ENCODE data around the gene P2RY14.
"Not testable (repeated sequence)": the region's sequence is repeated elsewhere in the genome, so short reads cannot be mapped to it uniquely, and the experiment has no call there.

Gene P2RY14

GRCh38 chr3:151256749-151257148, 21.6 kb downstream of the P2RY14 start:
- peaks cover 12 to 17% of the 10 kb centered on the region in 2 donors for H3K4me1 ChIP-seq (ENCODE audit: control insufficient read depth in 1 of 2, insufficient read depth in 2 of 2, low read length in 2 of 2)
- peak overlapping the region; percentile 28 for H3K27ac ChIP-seq (ENCODE audit: low read length)

DNA sequence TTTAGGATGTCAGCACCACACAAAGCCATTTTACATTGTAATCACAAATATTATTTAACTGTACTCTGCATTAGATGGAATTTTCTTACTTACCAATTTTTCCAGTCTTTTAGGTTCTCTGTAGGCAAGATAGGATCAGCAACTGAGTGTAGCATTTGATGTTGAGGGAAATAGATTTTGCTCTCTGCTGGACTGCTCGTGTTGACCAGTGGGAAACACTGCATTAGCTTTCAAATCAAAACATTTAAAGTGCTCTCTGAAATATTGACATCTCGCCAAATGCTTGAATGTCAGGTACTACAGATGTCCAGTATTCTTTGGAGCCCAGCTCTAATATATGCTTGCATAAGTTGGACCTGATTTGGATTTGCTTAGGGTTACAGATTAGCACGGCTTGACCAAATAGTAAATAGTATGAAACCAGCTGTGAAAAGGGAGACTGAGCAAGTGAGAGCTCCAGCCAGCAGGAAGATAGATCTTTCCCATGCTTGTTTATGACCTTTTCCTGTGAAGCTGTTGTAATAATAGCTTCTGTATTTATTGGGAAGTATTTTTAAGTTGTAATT, 29.5 kb downstream of the P2RY14 start:
- no peaks in the 10 kb centered on the region for H3K4me1 ChIP-seq (ENCODE audit: control insufficient read depth in 1 of 2, insufficient read depth in 2 of 2, low read length in 2 of 2)
- peak overlapping the region in 1 of 2 donors; percentile 1 for H3K4me3 ChIP-seq (ENCODE audit: low read depth in 1 of 2, low read length in 2 of 2)
- H3K27me3 ChIP-seq (ENCODE audit: low read depth, low read length) = no peaks in the 10 kb centered on the region
- no peak overlapping the region for H3K27ac ChIP-seq (ENCODE audit: low read length)
- no peaks in the 10 kb centered on the region for H3K36me3 ChIP-seq (ENCODE audit: control insufficient read depth in 1 of 2, insufficient read depth in 2 of 2, low read length in 2 of 2)
- no peaks in the 10 kb centered on the region for H3K9me3 ChIP-seq (ENCODE audit: control insufficient read depth in 1 of 2, low read length in 2 of 2)

More at GRCh38 chr3:151256749-151257148, 21.6 kb downstream of the P2RY14 start:
- Histone ChIP-seq H3K9me3 (ENCODE audit: control insufficient read depth in 1 of 2, low read length in 2 of 2) (no peaks in the 10 kb centered on the region), H3K4me3 (ENCODE audit: low read depth in 1 of 2, low read length in 2 of 2) (no peak overlapping the region), H3K36me3 (ENCODE audit: control insufficient read depth in 1 of 2, insufficient read depth in 2 of 2, low read length in 2 of 2) (no peaks in the 10 kb centered on the region), H3K27me3 (ENCODE audit: low read depth, low read length) (no peaks in the 10 kb centered on the region)

DNA sequence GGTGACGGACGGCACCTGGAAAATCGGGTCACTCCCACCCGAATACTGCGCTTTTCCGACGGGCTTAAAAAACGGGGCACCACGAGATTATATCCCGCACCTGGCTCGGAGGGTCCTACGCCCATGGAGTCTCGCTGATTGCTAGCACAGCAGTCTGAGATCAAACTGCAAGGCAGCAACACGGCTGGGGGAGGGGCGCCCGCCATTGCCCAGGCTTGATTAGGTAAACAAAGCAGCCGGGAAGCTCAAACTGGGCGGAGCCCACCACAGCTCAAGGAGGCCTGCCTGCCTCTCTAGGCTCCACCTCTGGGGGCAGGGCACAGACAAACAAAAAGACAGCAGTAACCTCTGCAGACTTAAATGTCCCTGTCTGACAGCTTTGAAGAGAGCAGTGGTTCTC, 36.3 kb downstream of the P2RY14 start:
- not testable (repeated sequence) for H3K9me3 ChIP-seq (ENCODE audit: control insufficient read depth in 1 of 2, low read length in 2 of 2); H3K36me3 ChIP-seq (ENCODE audit: control insufficient read depth in 1 of 2, insufficient read depth in 2 of 2, low read length in 2 of 2); H3K27ac ChIP-seq (ENCODE audit: low read length); H3K4me3 ChIP-seq (ENCODE audit: low read depth in 1 of 2, low read length in 2 of 2); H3K27me3 ChIP-seq (ENCODE audit: low read depth, low read length); H3K4me1 ChIP-seq (ENCODE audit: control insufficient read depth in 1 of 2, insufficient read depth in 2 of 2, low read length in 2 of 2)

GRCh38 chr3:151236736-151237135, 41.6 kb downstream of the P2RY14 start:
- Histone ChIP-seq H3K27ac (ENCODE audit: low read length) (no peak overlapping the region), H3K36me3 (ENCODE audit: control insufficient read depth in 1 of 2, insufficient read depth in 2 of 2, low read length in 2 of 2) (no peaks in the 10 kb centered on the region), H3K4me1 (ENCODE audit: control insufficient read depth in 1 of 2, insufficient read depth in 2 of 2, low read length in 2 of 2) (peaks cover 0 to 17% of the 10 kb centered on the region in 2 donors), H3K27me3 (ENCODE audit: low read depth, low read length) (no peaks in the 10 kb centered on the region), H3K9me3 (ENCODE audit: control insufficient read depth in 1 of 2, low read length in 2 of 2) (no peaks in the 10 kb centered on the region), H3K4me3 (ENCODE audit: low read depth in 1 of 2, low read length in 2 of 2) (no peak overlapping the region)

- H3K27ac ChIP-seq (ENCODE audit: low read length) = no peak overlapping the region
Measured at GRCh38 chr3:151236316-151236715, 42.0 kb downstream of the P2RY14 start.

GRCh38 chr3:151234825-151235224, 43.5 kb downstream of the P2RY14 start:
- H3K27ac ChIP-seq (ENCODE audit: low read length) = no peak overlapping the region
- no peak overlapping the region for H3K4me3 ChIP-seq (ENCODE audit: low read depth in 1 of 2, low read length in 2 of 2)
- peaks cover 4 to 26% of the 10 kb centered on the region in 2 donors for H3K4me1 ChIP-seq (ENCODE audit: control insufficient read depth in 1 of 2, insufficient read depth in 2 of 2, low read length in 2 of 2)
- no peaks in the 10 kb centered on the region for H3K27me3 ChIP-seq (ENCODE audit: low read depth, low read length)
- H3K9me3 ChIP-seq (ENCODE audit: control insufficient read depth in 1 of 2, low read length in 2 of 2) = no peaks in the 10 kb centered on the region
- H3K36me3 ChIP-seq (ENCODE audit: control insufficient read depth in 1 of 2, insufficient read depth in 2 of 2, low read length in 2 of 2) = no peaks in the 10 kb centered on the region

More at GRCh38 chr3:151236316-151236715, 42.0 kb downstream of the P2RY14 start:
- Histone ChIP-seq H3K4me1 (ENCODE audit: control insufficient read depth in 1 of 2, insufficient read depth in 2 of 2, low read length in 2 of 2) (peaks cover 0 to 17% of the 10 kb centered on the region in 2 donors), H3K4me3 (ENCODE audit: low read depth in 1 of 2, low read length in 2 of 2) (no peak overlapping the region), H3K9me3 (ENCODE audit: control insufficient read depth in 1 of 2, low read length in 2 of 2) (no peaks in the 10 kb centered on the region), H3K27me3 (ENCODE audit: low read depth, low read length) (no peaks in the 10 kb centered on the region), H3K36me3 (ENCODE audit: control insufficient read depth in 1 of 2, insufficient read depth in 2 of 2, low read length in 2 of 2) (no peaks in the 10 kb centered on the region)

DNA sequence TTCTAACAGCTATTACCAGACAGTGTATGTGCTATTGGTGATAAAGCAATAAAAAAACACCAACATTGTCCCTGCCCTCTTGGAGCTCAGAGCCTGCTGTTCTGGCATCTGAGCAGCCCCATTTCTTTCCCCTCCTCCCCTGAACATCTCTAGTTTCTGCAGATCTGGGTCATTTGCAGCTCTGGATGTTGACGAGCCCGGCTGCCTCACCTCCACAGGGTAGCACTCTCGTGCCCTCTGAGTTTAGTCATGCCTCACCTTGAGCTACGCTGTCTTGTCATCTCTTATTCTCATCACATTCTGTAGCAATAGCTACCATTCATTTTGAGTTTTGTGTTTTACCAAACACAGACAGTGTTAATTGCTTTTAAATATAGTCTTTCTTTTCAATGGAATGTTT, 45.4 kb downstream of the P2RY14 start:
- no peak overlapping the region for H3K27ac ChIP-seq (ENCODE audit: low read length)

DNA sequence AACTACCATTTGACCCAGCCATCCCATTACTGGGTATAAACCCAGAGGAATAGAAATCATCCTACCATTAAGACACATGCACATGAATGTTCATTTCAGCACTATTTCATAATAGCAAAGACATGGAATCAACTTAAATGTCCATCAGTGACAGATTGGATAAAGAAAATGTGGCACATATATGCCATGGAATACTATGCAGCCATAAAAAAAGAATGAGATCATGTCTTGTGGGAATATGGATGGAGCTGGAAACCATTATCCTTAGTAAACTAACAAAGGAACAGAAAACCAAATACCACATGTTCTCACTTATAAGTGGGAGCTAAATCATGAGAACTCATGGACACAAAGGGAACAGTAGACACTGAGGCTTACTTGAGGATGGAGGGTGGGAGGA, 45.9 kb downstream of the P2RY14 start:
- H3K4me3 ChIP-seq (ENCODE audit: low read depth in 1 of 2, low read length in 2 of 2); H3K9me3 ChIP-seq (ENCODE audit: control insufficient read depth in 1 of 2, low read length in 2 of 2); H3K27ac ChIP-seq (ENCODE audit: low read length); H3K36me3 ChIP-seq (ENCODE audit: control insufficient read depth in 1 of 2, insufficient read depth in 2 of 2, low read length in 2 of 2); H3K27me3 ChIP-seq (ENCODE audit: low read depth, low read length): not testable (repeated sequence)
- H3K4me1 ChIP-seq (ENCODE audit: control insufficient read depth in 1 of 2, insufficient read depth in 2 of 2, low read length in 2 of 2) = peaks cover 10 to 44% of the 10 kb centered on the region in 2 donors

More for the DNA sequence above, 45.4 kb downstream of the P2RY14 start:
- no peaks in the 10 kb centered on the region for H3K9me3 ChIP-seq (ENCODE audit: control insufficient read depth in 1 of 2, low read length in 2 of 2)
- no peaks in the 10 kb centered on the region for H3K36me3 ChIP-seq (ENCODE audit: control insufficient read depth in 1 of 2, insufficient read depth in 2 of 2, low read length in 2 of 2)
- H3K27me3 ChIP-seq (ENCODE audit: low read depth, low read length) = no peaks in the 10 kb centered on the region
- peaks cover 8 to 38% of the 10 kb centered on the region in 2 donors for H3K4me1 ChIP-seq (ENCODE audit: control insufficient read depth in 1 of 2, insufficient read depth in 2 of 2, low read length in 2 of 2)
- no peak overlapping the region for H3K4me3 ChIP-seq (ENCODE audit: low read depth in 1 of 2, low read length in 2 of 2)

DNA sequence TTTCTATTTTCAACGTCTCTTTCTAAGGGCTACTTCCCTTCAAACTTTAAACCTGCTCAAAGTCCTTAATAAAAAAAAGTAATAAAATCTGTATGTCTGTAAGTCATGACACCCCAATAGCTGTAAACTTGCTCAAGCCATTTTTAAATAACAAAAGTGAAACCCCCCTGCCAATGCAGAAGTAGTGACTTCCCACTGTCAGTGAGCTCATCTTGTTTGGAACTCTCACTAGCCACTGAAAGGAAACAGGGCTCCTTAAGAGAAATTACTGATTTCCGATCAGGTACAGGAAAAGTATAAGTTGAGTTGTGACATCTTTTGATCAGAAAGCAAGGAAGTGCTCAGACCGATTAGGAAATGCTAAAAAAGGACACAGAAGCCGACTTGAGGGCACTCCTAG, 47.7 kb downstream of the P2RY14 start:
- peaks cover 10 to 45% of the 10 kb centered on the region in 2 donors for H3K4me1 ChIP-seq (ENCODE audit: control insufficient read depth in 1 of 2, insufficient read depth in 2 of 2, low read length in 2 of 2)
- peak overlapping the region in 1 of 2 donors; percentile 40 for H3K4me3 ChIP-seq (ENCODE audit: low read depth in 1 of 2, low read length in 2 of 2)
- H3K36me3 ChIP-seq (ENCODE audit: control insufficient read depth in 1 of 2, insufficient read depth in 2 of 2, low read length in 2 of 2) = no peaks in the 10 kb centered on the region
- peak overlapping the region; percentile 41 for H3K27ac ChIP-seq (ENCODE audit: low read length)
- no peaks in the 10 kb centered on the region for H3K9me3 ChIP-seq (ENCODE audit: control insufficient read depth in 1 of 2, low read length in 2 of 2)
- H3K27me3 ChIP-seq (ENCODE audit: low read depth, low read length) = no peaks in the 10 kb centered on the region

GRCh38 chr3:151228666-151229040, 49.7 kb downstream of the P2RY14 start:
- Histone ChIP-seq H3K27ac (ENCODE audit: low read length) (peak overlapping the region; percentile 17), H3K36me3 (ENCODE audit: control insufficient read depth in 1 of 2, insufficient read depth in 2 of 2, low read length in 2 of 2) (no peaks in the 10 kb centered on the region), H3K4me1 (ENCODE audit: control insufficient read depth in 1 of 2, insufficient read depth in 2 of 2, low read length in 2 of 2) (peaks cover 10 to 33% of the 10 kb centered on the region in 2 donors), H3K4me3 (ENCODE audit: low read depth in 1 of 2, low read length in 2 of 2) (no peak overlapping the region), H3K9me3 (ENCODE audit: control insufficient read depth in 1 of 2, low read length in 2 of 2) (no peaks in the 10 kb centered on the region), H3K27me3 (ENCODE audit: low read depth, low read length) (no peaks in the 10 kb centered on the region)

DNA sequence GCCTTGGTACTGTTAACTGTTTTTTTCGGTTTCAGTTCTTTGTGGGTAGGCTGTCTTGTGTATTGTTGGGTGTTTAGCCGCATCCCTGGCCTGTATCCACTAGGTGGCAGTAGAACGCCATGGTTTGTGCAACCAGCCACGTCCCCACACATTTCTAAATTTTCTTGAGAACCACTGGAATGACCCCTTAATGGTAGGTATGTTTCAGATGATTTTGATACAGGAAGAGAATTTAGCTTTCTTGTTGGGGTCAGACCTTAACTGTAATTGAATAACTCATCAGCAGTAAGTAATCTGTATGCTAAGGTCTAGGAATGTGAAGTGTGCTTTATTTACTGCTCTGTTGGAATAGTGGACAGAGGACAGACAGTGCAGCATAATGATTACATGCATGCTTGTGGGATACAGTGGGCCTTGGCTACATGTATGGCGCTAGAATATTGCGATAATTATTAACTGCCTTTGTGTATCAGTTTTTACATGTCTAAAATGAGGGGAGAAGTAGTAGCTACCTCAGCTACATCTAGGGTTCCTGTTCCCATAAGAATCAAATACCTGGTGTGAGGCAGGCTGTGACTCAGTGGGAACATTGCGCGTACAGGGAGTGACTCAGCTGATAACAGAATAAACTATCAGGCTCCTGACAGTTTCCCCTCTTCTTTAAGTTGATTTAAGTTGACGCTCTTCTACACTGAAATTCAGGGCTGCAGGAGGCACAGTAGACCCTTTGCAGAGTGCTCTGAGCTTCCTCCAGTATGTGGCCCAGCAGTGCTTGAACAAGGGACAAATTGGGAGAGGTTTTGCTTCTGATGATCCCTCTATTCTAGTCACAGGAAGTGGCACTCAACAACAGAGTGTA, 50.3 kb downstream of the P2RY14 start:
- Histone ChIP-seq H3K27ac (ENCODE audit: low read length) (no peak overlapping the region), H3K36me3 (ENCODE audit: control insufficient read depth in 1 of 2, insufficient read depth in 2 of 2, low read length in 2 of 2) (no peaks in the 10 kb centered on the region), H3K27me3 (ENCODE audit: low read depth, low read length) (no peaks in the 10 kb centered on the region), H3K9me3 (ENCODE audit: control insufficient read depth in 1 of 2, low read length in 2 of 2) (no peaks in the 10 kb centered on the region), H3K4me3 (ENCODE audit: low read depth in 1 of 2, low read length in 2 of 2) (peak overlapping the region in 1 of 2 donors; percentile 4), H3K4me1 (ENCODE audit: control insufficient read depth in 1 of 2, insufficient read depth in 2 of 2, low read length in 2 of 2) (peaks cover 10 to 33% of the 10 kb centered on the region in 2 donors)

All from muscle layer of duodenum (tissue), 2 donors.